AG04449 (cell line): ENCODE measurements around the gene KCNA4.
"Not testable (repeated sequence)": the region's sequence is repeated elsewhere in the genome, so short reads cannot be mapped to it uniquely, and the experiment has no call there.

Source experiments
- CTCF ChIA-PET: fragments of 350-600 bp; formaldehyde crosslinking; extraction: SDS; loops from one replicate; lab custom pipeline; 2021; ENCODE audit warnings: antibody characterized with exemption; lab: Yijun Ruan, JAX
- POLR2A ChIA-PET: fragments of 400-600, 350-600 bp; formaldehyde crosslinking; extraction: SDS; loops from one replicate; lab custom pipeline; 2020; ENCODE audit warnings: antibody characterized with exemption, inconsistent platforms; lab: Yijun Ruan, JAX
- DNase-seq: peaks from one replicate; pipeline ENCODE4 v3.0.0-alpha.2; 2010; ENCODE audit warnings: low read depth, low spot score
- H3K4me3 ChIP-seq: 2 replicates; pipeline ENCODE4 v1.5.1; 2011; ENCODE audit warnings: low read depth, mild to moderate bottlenecking, control low read depth, low read length
- TF ChIP-seq, protein P1 (sequence below): IDR thresholded peaks from one replicate; pipeline ENCODE4 v1.5.1; 2011; ENCODE audit warnings: mild to moderate bottlenecking, moderate library complexity, low read length, control low read depth, inconsistent platforms; ENCODE audit not compliant: insufficient read depth; ENCODE audit errors: missing control alignments

KCNA4 gene

DNA sequence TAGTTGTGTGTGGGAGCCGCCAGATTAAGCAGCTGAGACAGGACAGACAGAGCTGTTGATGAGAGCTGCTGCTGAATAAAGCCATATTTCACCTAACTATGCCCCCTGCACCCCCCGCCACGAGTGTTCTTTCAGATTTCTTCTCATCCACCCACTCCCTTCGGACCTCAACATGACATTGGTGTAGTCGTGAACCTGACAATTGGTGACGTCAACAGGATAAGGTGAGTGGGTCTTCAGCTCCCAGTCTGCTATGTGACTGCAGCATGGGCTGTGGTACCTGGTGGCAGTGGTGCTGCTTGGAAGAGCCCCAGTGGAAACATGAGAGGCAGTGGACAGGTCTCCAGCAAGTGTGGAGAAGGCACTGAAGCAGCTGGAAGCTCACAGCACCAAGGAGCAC lies 28.3 kb upstream of the KCNA4 start:
- no peak overlapping the region for H3K4me3 ChIP-seq
- TF ChIP-seq, protein P1, sequence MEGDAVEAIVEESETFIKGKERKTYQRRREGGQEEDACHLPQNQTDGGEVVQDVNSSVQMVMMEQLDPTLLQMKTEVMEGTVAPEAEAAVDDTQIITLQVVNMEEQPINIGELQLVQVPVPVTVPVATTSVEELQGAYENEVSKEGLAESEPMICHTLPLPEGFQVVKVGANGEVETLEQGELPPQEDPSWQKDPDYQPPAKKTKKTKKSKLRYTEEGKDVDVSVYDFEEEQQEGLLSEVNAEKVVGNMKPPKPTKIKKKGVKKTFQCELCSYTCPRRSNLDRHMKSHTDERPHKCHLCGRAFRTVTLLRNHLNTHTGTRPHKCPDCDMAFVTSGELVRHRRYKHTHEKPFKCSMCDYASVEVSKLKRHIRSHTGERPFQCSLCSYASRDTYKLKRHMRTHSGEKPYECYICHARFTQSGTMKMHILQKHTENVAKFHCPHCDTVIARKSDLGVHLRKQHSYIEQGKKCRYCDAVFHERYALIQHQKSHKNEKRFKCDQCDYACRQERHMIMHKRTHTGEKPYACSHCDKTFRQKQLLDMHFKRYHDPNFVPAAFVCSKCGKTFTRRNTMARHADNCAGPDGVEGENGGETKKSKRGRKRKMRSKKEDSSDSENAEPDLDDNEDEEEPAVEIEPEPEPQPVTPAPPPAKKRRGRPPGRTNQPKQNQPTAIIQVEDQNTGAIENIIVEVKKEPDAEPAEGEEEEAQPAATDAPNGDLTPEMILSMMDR = no peak
- ChIA-PET POLR2A (no interaction called here), CTCF (no interaction called here)
- DNase-seq = no peak

DNA sequence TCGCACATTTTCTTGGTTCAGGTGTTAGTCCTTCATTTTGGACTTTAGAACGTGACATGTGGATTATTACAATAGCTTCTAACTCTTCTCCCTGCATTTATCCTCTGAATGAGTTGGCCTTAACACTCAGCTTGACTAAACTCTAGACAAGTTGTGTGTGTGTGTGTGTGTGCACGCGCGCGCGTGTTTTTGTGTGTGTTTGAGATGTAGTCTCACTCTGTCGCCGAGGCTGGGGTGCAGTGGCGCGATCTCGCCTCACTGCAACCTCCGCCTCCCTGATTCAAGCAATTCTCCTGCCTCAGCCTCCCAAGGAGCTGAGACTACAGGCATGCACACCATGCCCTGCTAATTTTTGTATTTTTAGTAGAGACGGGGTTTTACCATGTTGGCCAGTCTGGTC lies 24.3 kb upstream of the KCNA4 start:
- TF ChIP-seq, protein P1 = no peak
- ChIA-PET POLR2A (no interaction called here), CTCF (no interaction called here)
- H3K4me3 ChIP-seq = no peak overlapping the region
- DNase-seq = no peak

DNA sequence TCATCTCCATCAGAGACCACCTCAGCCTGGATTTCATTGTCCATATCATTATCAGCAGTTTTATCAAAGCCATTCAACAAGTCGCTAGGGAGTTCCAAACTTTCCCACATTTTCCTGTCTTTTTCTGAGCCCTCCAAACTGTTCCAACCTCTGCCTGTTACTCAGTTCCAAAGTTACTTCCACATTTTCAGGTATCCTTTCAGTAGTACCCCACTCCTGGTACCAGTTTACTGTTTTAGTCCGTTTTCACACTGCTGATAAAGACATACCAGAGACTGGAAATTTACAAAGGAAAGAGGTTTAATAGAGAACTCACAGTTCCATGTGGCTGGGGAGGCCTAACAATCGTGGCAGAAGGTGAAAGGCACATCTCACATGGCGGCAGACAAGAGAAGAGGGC lies 17.9 kb upstream of the KCNA4 start:
- POLR2A ChIA-PET, CTCF ChIA-PET, H3K4me3 ChIP-seq, DNase-seq: not testable (repeated sequence)

DNA sequence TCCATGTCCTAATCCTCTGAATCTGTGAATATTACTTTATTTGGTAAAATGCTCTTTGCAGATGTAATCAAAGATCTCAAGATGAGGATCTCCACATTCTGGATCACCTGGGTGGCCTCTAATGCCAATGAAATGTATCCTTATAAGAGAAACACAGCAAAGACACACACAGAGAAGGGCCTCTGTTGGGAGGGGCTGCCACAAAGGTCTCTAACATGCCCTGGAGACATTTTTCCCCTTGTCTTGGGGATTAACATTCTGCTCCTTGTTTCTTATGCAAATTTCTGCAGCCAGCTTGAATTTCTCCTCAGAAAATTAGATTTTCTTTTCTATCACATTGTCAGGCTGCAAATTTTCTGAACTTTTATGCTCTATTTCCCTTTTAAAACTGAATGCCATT lies 17.3 kb upstream of the KCNA4 start:
- POLR2A ChIA-PET, CTCF ChIA-PET, H3K4me3 ChIP-seq, DNase-seq: not testable (repeated sequence)

DNA sequence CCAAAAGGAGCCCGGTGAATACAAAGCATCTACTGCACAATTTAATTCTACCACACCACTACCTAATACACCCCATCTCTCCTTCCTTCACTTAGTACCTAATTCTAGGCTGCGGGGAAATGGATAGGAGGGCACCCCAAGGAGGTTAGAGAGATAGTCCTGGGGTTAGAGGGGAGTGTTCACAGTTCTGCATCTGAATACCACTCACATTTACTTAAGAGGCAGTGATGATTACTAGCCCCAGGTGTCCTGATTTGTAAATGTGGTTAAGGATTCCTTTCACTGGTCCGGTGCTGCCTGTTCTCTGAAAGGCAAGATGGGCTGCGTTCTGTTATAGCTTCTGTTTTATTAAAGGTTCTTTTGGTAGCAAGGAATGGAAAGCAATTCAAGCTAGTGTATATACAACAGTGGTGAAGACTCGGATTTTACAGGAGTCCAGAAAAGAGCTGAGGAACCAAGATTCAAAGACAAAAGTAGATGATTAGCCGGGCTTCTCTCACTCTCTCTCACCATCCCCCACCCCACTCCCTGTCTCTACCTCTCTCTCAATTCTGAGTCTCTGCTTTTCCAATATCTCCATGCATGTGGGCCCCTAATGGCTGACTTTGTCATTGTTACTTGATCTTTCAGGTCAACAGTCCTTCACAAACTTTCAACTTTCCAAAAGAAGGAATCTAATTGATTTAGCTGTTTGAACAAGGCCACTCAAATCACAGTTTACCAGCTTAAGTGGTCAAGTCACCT lies 8.7 kb upstream of the KCNA4 start:
- TF ChIP-seq, protein P1 = no peak
- POLR2A ChIA-PET = no interaction called here
- no peak overlapping the region for H3K4me3 ChIP-seq
- DNase-seq = no peak
- CTCF ChIA-PET = no interaction called here

DNA sequence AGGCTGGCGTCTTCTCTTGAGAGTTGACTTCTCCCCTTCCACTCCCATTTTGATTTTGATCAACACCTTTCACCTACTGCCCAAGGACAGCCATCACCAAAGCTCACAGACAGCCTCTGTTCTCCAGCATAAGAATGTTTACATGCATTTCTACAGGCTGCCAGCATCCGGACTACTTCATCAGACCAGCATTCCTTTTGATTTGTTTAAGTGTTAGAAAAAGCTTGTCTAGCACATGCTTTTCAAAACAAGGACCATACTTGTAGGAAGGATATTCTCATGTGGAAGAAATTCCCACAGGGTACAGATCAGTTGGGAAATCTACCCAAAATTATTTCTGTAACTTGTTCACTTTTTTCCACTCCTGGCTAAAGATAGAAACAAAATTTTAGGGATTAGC lies 6.2 kb upstream of the KCNA4 start:
- POLR2A ChIA-PET = no interaction called here
- no peak for DNase-seq

DNA sequence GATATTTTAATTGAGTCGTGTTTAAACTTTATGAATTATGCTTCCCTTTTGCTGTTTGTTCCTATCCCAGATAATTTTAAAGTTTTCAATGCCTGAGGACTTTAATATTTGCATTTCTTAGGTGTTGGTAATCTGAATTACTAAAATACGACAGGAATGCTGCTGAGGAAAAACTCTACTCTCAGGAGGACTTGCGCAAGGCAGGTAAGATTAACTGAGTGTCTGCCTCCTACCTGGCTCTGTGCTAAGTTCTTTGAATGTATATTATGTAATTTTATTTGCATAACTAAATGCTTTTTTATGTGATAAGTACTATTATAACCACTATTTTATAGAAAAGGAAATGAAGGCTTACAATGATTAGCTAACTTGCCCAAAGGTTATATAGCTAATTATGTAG lies 2.7 kb upstream of the KCNA4 start:
- DNase-seq = no peak
- POLR2A ChIA-PET = no interaction called here
- CTCF ChIA-PET = no interaction called here

More for the DNA sequence above, 6.2 kb upstream of the KCNA4 start:
- H3K4me3 ChIP-seq = no peak overlapping the region
- TF ChIP-seq, protein P1 = no peak
- CTCF ChIA-PET = no interaction called here

More for the DNA sequence above, 2.7 kb upstream of the KCNA4 start:
- H3K4me3 ChIP-seq = no peak overlapping the region
- TF ChIP-seq, protein P1 = no peak
